A549 (cell line): Measurements from ENCODE around the gene NMB. TPM values are rescaled to one million over a fixed set of nuclear protein-coding genes. Genes with fewer than 3 reads are reported as not detected.
A peak's percentile ranks its signal among the peaks of the same experiment; 100 is the strongest.
"Not testable (repeated sequence)": the region's sequence is repeated elsewhere in the genome, so short reads cannot be mapped to it uniquely, and the experiment has no call there.

ENCODE experiments used
- ATAC-seq, 2 experiments: fragments of 200-7000 bp in 1 of 2; fragments of >200 bp in 1 of 2; cut with Nextera tagmentation in 1 of 2; cut with Tn5 transposase in 1 of 2; 3 replicates each; pipeline versions ENCODE4 v1.8.0 to v1.9.1; 2018 to 2020; ENCODE audit warnings: mild to moderate bottlenecking in 1 of 2, moderate library complexity in 1 of 2
- CTCF ChIA-PET: fragments of 300-600 bp; sonication (Branson Sonifier 250); formaldehyde crosslinking; extraction: SDS; loops from one replicate; lab custom pipeline; 2021; ENCODE audit warnings: antibody characterized with exemption, inconsistent platforms; lab: Yijun Ruan, JAX
- POLR2A ChIA-PET: fragments of 350-600 bp; formaldehyde crosslinking; extraction: SDS; loops from one replicate; lab custom pipeline; 2021; ENCODE audit warnings: antibody characterized with exemption, inconsistent platforms; lab: Yijun Ruan, JAX
- DNase-seq, 2 experiments: peaks; one replicate each; pipeline versions ENCODE4 v3.0.0 to v3.0.0-alpha.2; 2011 to 2016; ENCODE audit warnings: low read depth in 1 of 2, low spot score in 1 of 2
- FAIRE-seq: peaks from 2 replicates; lab custom pipeline; 2011; peaks lifted over from hg19 to GRCh38; lab: Jason Lieb, UNC
- H3K27ac ChIP-seq, 2 experiments: fragments of >200 bp; sonication (Bioruptor Twin); formaldehyde crosslinking; 3 replicates each; pipeline ENCODE4 v1.5.1; 2016 to 2017
- H3K4me1 ChIP-seq: fragments of >200 bp; sonication (Bioruptor Twin); formaldehyde crosslinking; 3 replicates; pipeline ENCODE4 v1.6.1; 2016
- H3K4me2 ChIP-seq: fragments of >200 bp; sonication (Bioruptor Twin); formaldehyde crosslinking; 3 replicates; pipeline ENCODE4 v1.6.1; 2016
- H3K4me3 ChIP-seq: fragments of >200 bp; sonication (Bioruptor Twin); formaldehyde crosslinking; 3 replicates; pipeline ENCODE4 v1.5.1; 2016
- H3K9me3 ChIP-seq: fragments of >200 bp; sonication (Bioruptor Twin); formaldehyde crosslinking; 3 replicates; pipeline ENCODE4 v1.6.1; 2016
- ATOH8 ChIP-seq: fragments of 250-450 bp; sonication (Bioruptor Pico); IDR thresholded peaks from 2 replicates; pipeline ENCODE4 v1.5.0; 2020; ENCODE audit warnings: low read depth, mild to moderate bottlenecking, moderate library complexity
- BCL3 ChIP-seq: fragments of >200 bp; sonication (Bioruptor Twin); formaldehyde crosslinking; IDR thresholded peaks from 3 replicates; pipeline ENCODE4 v1.6.1; 2016
- CBX8 ChIP-seq: fragments of 200-600 bp; sonication (generic); IDR thresholded peaks from 2 replicates; pipeline ENCODE4 v1.6.1; 2016
- CEBPB ChIP-seq, 2 experiments: fragments of >200 bp in 1 of 2; sonication (Bioruptor Twin) in 1 of 2; formaldehyde crosslinking in 1 of 2; IDR thresholded peaks; 2 replicates each; pipeline ENCODE4 v1.6.1; 2012 to 2016
- CHD2 ChIP-seq: fragments of 150-350 bp; IDR thresholded peaks from 2 replicates; pipeline ENCODE4 v1.6.1; 2014; ENCODE audit warnings: low read length; ENCODE audit not compliant: partially characterized antibody
- EHF ChIP-seq: fragments of 250-450 bp; sonication (Bioruptor Pico); IDR thresholded peaks from 2 replicates; pipeline ENCODE4 v1.5.0; 2020; ENCODE audit warnings: mild to moderate bottlenecking
- ELK1 ChIP-seq: fragments of 150-350 bp; IDR thresholded peaks from 2 replicates; pipeline ENCODE4 v1.6.1; 2014; ENCODE audit warnings: low read depth, mild to moderate bottlenecking, low read length
- EP300 ChIP-seq, 2 experiments: fragments of >200 bp; sonication (Bioruptor Twin); formaldehyde crosslinking; IDR thresholded peaks; 2 replicates in 1 of 2; 3 replicates in 1 of 2; pipeline ENCODE4 v1.6.1; 2016 to 2017
- FOSL2 ChIP-seq, 2 experiments: fragments of 450-650 bp in 1 of 2; fragments of >200 bp in 1 of 2; sonication (Bioruptor Twin) in 1 of 2; formaldehyde crosslinking; IDR thresholded peaks; 2 replicates each; pipeline versions ENCODE4 v1.5.0 to v1.6.1; 2016 to 2020; ENCODE audit warnings: mild to moderate bottlenecking in 1 of 2, moderate library complexity in 1 of 2
- HES2 ChIP-seq: fragments of >200 bp; sonication (Bioruptor Twin); formaldehyde crosslinking; IDR thresholded peaks from 2 replicates; pipeline ENCODE4 v1.6.1; 2016
- HOXB13 ChIP-seq: fragments of 250-450 bp; sonication (Bioruptor Pico); IDR thresholded peaks from 2 replicates; pipeline ENCODE4 v1.5.0; 2020; ENCODE audit warnings: low read depth, mild to moderate bottlenecking, moderate library complexity
- HOXB5 ChIP-seq: fragments of 250-450 bp; sonication (Bioruptor Pico); IDR thresholded peaks from 2 replicates; pipeline ENCODE4 v1.5.0; 2020; ENCODE audit warnings: mild to moderate bottlenecking, moderate library complexity
- JUNB ChIP-seq: fragments of >200 bp; sonication (Bioruptor Twin); formaldehyde crosslinking; IDR thresholded peaks from 2 replicates; pipeline ENCODE4 v1.6.1; 2016
- KDM1A ChIP-seq: fragments of 200-600 bp; sonication (generic); IDR thresholded peaks from 2 replicates; pipeline ENCODE4 v1.6.1; 2016; ENCODE audit warnings: low read depth, mild to moderate bottlenecking
- KDM5A ChIP-seq: fragments of 200-600 bp; sonication (generic); IDR thresholded peaks from 2 replicates; pipeline ENCODE4 v1.6.1; 2016; ENCODE audit warnings: antibody characterized with exemption, mild to moderate bottlenecking
- MAFK ChIP-seq: fragments of 450-650 bp; IDR thresholded peaks from 2 replicates; pipeline ENCODE4 v1.6.1; 2014; ENCODE audit not compliant: partially characterized antibody
- MAX ChIP-seq: IDR thresholded peaks from 2 replicates; pipeline ENCODE4 v1.6.1; 2012
- NR3C1 ChIP-seq: fragments of >200 bp; sonication (Bioruptor Twin); formaldehyde crosslinking; IDR thresholded peaks from 3 replicates; pipeline ENCODE4 v1.6.1; 2017
- POLR2A ChIP-seq: IDR thresholded peaks from 2 replicates; pipeline ENCODE4 v1.6.1; 2012; ENCODE audit warnings: mild to moderate bottlenecking, low read length
- RAD21 ChIP-seq, 2 experiments: fragments of >200 bp in 1 of 2; sonication (Bioruptor Twin) in 1 of 2; formaldehyde crosslinking in 1 of 2; IDR thresholded peaks in 1 of 2; conservative IDR thresholded peaks in 1 of 2; 2 replicates in 1 of 2; 3 replicates in 1 of 2; pipeline ENCODE4 v1.6.1; 2012 to 2018; ENCODE audit warnings: inconsistent platforms in 1 of 2
- RNF2 ChIP-seq: fragments of 200-600 bp; sonication (generic); IDR thresholded peaks from 2 replicates; pipeline ENCODE4 v1.6.1; 2016; ENCODE audit warnings: low read depth, mild to moderate bottlenecking, antibody characterized with exemption, moderate library complexity, borderline replicate concordance
- SMC3 ChIP-seq: fragments of >200 bp; sonication (Bioruptor Twin); formaldehyde crosslinking; IDR thresholded peaks from 3 replicates; pipeline ENCODE4 v1.6.1; 2018; ENCODE audit warnings: inconsistent platforms
- ZNF302 ChIP-seq: fragments of 250-450 bp; sonication (Bioruptor Pico); IDR thresholded peaks from 2 replicates; pipeline ENCODE4 v1.9.0; 2021; ENCODE audit warnings: inconsistent platforms, mild to moderate bottlenecking, moderate library complexity
- WGBS: methylation state at CpG from one replicate; pipeline ENCODE4 v1.1.6; 2017; ENCODE audit errors: missing lambda C conversion rate; 5-methylcytosine and 5-hydroxymethylcytosine counted together
- polyA plus RNA-seq, 4 experiments: library from polyadenylated mRNA; depleted of rRNA in 3 of 4; stranded (reverse); fragments of >200 nt; fragmentation: RNase III in 1 of 4; extraction: RNeasy Plus Mini Kit Qiagen cat#74134 plus additional on column Dnase treatment in 1 of 4; gene quantifications; 2 replicates in 3 of 4; 3 replicates in 1 of 4; pipeline ENCODE4 v1.2.3, GENCODE V29; 2011 to 2017

The NMB gene
- polyA plus RNA-seq, 2 of the 4 experiments (the other 2 are of a cell fraction): 10.1 to 18.5 TPM

GRCh38 chr15:84689858-84690257 is 31.9 kb upstream of the NMB start:
- H3K4me1 ChIP-seq: peaks cover 29% of the 10 kb centered on the region
- H3K9me3 ChIP-seq: no peaks in the 10 kb centered on the region
- FAIRE-seq: no peak
- no peak overlapping the region for H3K4me2 ChIP-seq
- H3K4me3 ChIP-seq: no peak overlapping the region
- no peak for DNase-seq
- TF ChIP-seq HOXB13 (CRISPR knock-in tag): no peak
- TF ChIP-seq EP300 (IDR thresholded peaks at IDR 0.05): no peak
- TF ChIP-seq HES2: no peak
- no peak for ATAC-seq
- 80% methylated on average over 4 of the region's 4 CpGs for WGBS
- no peak overlapping the region for H3K27ac ChIP-seq
- POLR2A ChIA-PET: no interaction called here
- CTCF ChIA-PET: no interaction called here

- Histone ChIP-seq H3K27ac (peak overlapping the region in 1 of 2 experiments; percentile 55; a peak in 2 of 6 replicates), H3K4me1 (peaks cover 24% of the 10 kb centered on the region)
- POLR2A ChIA-PET, H3K4me3 ChIP-seq, DNase-seq, ATAC-seq, FAIRE-seq, H3K4me2 ChIP-seq, H3K9me3 ChIP-seq: not testable (repeated sequence)
- WGBS: 93% methylated on average over 7 of the region's 7 CpGs
- CTCF ChIA-PET: interaction anchor here (0.6 to 3.3 kb wide), 5 partner anchors 15 to 242 kb away, joined by 3 to 9 read pairs (median 3); partner anchors contain the start of gene NMB
Measured at GRCh38 chr15:84686446-84686845, 28.4 kb upstream of the NMB start.

GRCh38 chr15:84685304-84685703 is 27.3 kb upstream of the NMB start:
- H3K27ac ChIP-seq: peak overlapping the region; percentile 55 to 63
- H3K4me3 ChIP-seq: no peak overlapping the region
- ATAC-seq (peak; percentile 90 to 100), DNase-seq (peak in 1 of 2 experiments; percentile 82), FAIRE-seq (no peak)
- ChIA-PET POLR2A (interaction anchor here (0.7 to 1.1 kb wide), 2 partner anchors 31 to 32 kb away, joined by 3 to 5 read pairs; partner anchors contain the start of gene SEC11A), CTCF (interaction anchor here (0.6 to 3.3 kb wide), 6 partner anchors 27 to 909 kb away, joined by 3 to 9 read pairs (median 3); partner anchors contain the start of gene NMB)
- no peaks in the 10 kb centered on the region for H3K9me3 ChIP-seq
- peaks cover 24% of the 10 kb centered on the region for H3K4me1 ChIP-seq
- WGBS: 36% methylated on average over 5 of the region's 5 CpGs
- peak overlapping the region; percentile 48 for H3K4me2 ChIP-seq
- TF ChIP-seq CHD2 (no peak), HOXB5 (CRISPR knock-in tag) (no peak), RAD21 (conservative IDR thresholded peaks at IDR 0.05 in 1 of 2, IDR thresholded peaks at IDR 0.05 in 1 of 2) (no peak), CEBPB (IDR thresholded peaks at IDR 0.05) (no peak), CBX8 (no peak), EHF (CRISPR knock-in tag) (no peak), NR3C1 (no peak), BCL3 (no peak), SMC3 (0 out of 3 replicates have a peak, but pooled peaks have one; percentile 15), JUNB (peak; percentile 39), KDM5A (no peak), MAFK (no peak), ZNF302 (CRISPR knock-in tag) (no peak), ATOH8 (no peak), RNF2 (no peak), KDM1A (no peak), FOSL2 (IDR thresholded peaks at IDR 0.05) (peak; percentile 55; the same call in 1 of the 2 replicates), FOSL2 (CRISPR knock-in tag; IDR thresholded peaks at IDR 0.05) (peak; percentile 86), ELK1 (no peak), MAX (no peak), POLR2A (no peak)
